ENCODE results near the gene ISCU.

Gene ISCU

GRCh38 chr12:108562348-108563135, at the start of gene ISCU:
Gene ISCU (plus strand): TSS chr12:108562596. CDS start chr12:108562623, 27 bp downstream.
- DNase-seq (ENCODE audit: low read depth) = peak; percentile 100

- no peak for DNase-seq (ENCODE audit: low read depth)
These were observed 47.9 kb upstream of the ISCU start for GRCh38 chr12:108514468-108514972.

- peak; percentile 99 for DNase-seq (ENCODE audit: low read depth)
These were observed 47.2 kb upstream of the ISCU start, which contains the start of gene FICD for GRCh38 chr12:108514973-108515814. Gene FICD (plus strand): TSS chr12:108515277. CDS start chr12:108516973, 1,696 bp downstream.

- no peak for DNase-seq (ENCODE audit: low read depth)
These were observed 46.5 kb upstream of the ISCU start for GRCh38 chr12:108515916-108516315.

GRCh38 chr12:108516511-108517275, 45.7 kb upstream of the ISCU start:
- no peak for DNase-seq (ENCODE audit: low read depth)

- DNase-seq (ENCODE audit: low read depth) = no peak
These were observed 44.9 kb upstream of the ISCU start for GRCh38 chr12:108517288-108518100.

- no peak for DNase-seq (ENCODE audit: low read depth)
These were observed 44.2 kb upstream of the ISCU start for GRCh38 chr12:108518101-108518715.

- DNase-seq (ENCODE audit: low read depth) = no peak
These were observed 43.5 kb upstream of the ISCU start for GRCh38 chr12:108518716-108519496.

- no peak for DNase-seq (ENCODE audit: low read depth)
These were observed 42.8 kb upstream of the ISCU start for GRCh38 chr12:108519558-108519957.

- DNase-seq (ENCODE audit: low read depth) = no peak
These were observed 39.0 kb upstream of the ISCU start for GRCh38 chr12:108523365-108523764.

- no peak for DNase-seq (ENCODE audit: low read depth)
These were observed 36.7 kb upstream of the ISCU start for GRCh38 chr12:108525681-108526080.

GRCh38 chr12:108526482-108527165, 35.8 kb upstream of the ISCU start:
- DNase-seq (ENCODE audit: low read depth) = no peak

GRCh38 chr12:108527166-108527496, 35.3 kb upstream of the ISCU start:
- no peak for DNase-seq (ENCODE audit: low read depth)

GRCh38 chr12:108530161-108530560, 32.2 kb upstream of the ISCU start:
- no peak for DNase-seq (ENCODE audit: low read depth)

GRCh38 chr12:108531929-108532848, 30.2 kb upstream of the ISCU start:
- DNase-seq (ENCODE audit: low read depth) = no peak

- no peak for DNase-seq (ENCODE audit: low read depth)
These were observed 24.2 kb upstream of the ISCU start for GRCh38 chr12:108538146-108538545.

GRCh38 chr12:108538616-108539195, 23.7 kb upstream of the ISCU start:
- no peak for DNase-seq (ENCODE audit: low read depth)

- no peak for DNase-seq (ENCODE audit: low read depth)
These were observed 20.1 kb upstream of the ISCU start for GRCh38 chr12:108542320-108542719.
